Peyer's patch (tissue), 4 donors: ENCODE results near the gene BMF.

Source experiments
- CTCF ChIP-seq, 6 experiments: fragments of 450-650 bp in 4 of 6; fragments of 200-600 bp in 2 of 6; sonication (generic) in 1 of 6; IDR thresholded peaks; one replicate each; pipeline ENCODE4 v1.5.1; 2017 to 2019; ENCODE audit warnings: antibody characterized with exemption in 6 of 6, mild to moderate bottlenecking in 3 of 6, moderate library complexity in 1 of 6
- POLR2A ChIP-seq, 2 donors: fragments of 450-650 bp; IDR thresholded peaks; one replicate each; pipeline ENCODE4 v1.5.1; 2017; ENCODE audit warnings: antibody characterized with exemption in 2 of 2, mild to moderate bottlenecking in 2 of 2, moderate library complexity in 2 of 2

GRCh38 chr15:40151499-40151898 is 42.8 kb upstream of the BMF start:
- TF ChIP-seq CTCF (IDR thresholded peaks at IDR 0.05) (no peak), POLR2A (IDR thresholded peaks at IDR 0.05) (no peak)
